Cardiac fibroblast (primary cell): ENCODE data around the gene EXOC6.
"Not testable (repeated sequence)": the region's sequence is repeated elsewhere in the genome, so short reads cannot be mapped to it uniquely, and the experiment has no call there.

Experiments used
- DNase-seq, 2 donors: peaks; one replicate each; pipeline versions ENCODE4 v3.0.0 to v3.0.0-alpha.2; 2010; ENCODE audit warnings: low read depth in 2 of 2
- H3K4me3 ChIP-seq, 2 donors: replicated peaks in 1 of 2; 1 replicate in 1 of 2; 2 replicates in 1 of 2; pipeline ENCODE4 v1.5.1; 2011; ENCODE audit warnings: low read depth in 2 of 2, low read length in 2 of 2, mild to moderate bottlenecking in 2 of 2, moderate library complexity in 1 of 2
- TF ChIP-seq, protein P1 (sequence below): IDR thresholded peaks from one replicate; pipeline ENCODE4 v1.5.1; 2011; ENCODE audit warnings: low read depth, mild to moderate bottlenecking, low read length, inconsistent platforms

The EXOC6 gene

DNA sequence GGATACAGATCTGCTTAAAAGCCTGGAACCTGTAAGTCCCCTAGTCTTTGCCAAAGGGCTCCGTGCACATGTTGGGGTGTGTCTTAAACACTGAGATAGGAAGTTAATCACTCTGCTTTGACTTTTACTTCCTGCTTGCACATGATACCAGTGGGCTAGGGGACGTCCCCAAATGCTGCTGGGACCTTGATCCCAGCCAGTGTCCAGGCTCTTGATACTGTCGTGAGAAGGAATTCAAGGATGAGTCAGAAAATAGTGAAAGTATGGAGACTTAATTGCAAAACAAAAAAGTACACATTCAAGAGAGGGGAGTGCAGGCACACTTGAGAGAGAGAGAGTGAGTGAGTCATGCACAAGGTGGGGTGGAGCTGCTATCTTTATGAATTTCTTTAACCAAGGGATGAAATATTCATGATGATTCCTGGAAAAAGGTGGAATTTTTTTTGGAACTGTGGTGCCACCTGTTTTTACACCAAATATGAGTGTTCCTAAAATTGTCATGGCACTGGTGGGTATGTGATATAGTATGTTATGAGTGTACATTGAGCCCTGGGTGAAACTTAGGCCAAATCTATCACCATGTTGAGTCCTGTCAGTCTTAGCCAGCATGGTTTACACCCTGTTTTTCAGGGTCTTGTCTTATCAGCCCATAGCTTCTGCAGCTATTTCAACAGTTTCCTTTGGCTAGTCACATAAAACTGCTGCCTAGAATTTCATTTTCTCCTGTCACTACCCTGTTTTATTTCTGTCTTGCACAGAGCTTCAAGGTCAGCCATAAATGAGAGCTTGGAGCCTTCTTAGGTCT is 123.9 kb downstream of the EXOC6 start:
- DNase-seq, result peak; percentile 66 to 91
- TF ChIP-seq, protein P1, sequence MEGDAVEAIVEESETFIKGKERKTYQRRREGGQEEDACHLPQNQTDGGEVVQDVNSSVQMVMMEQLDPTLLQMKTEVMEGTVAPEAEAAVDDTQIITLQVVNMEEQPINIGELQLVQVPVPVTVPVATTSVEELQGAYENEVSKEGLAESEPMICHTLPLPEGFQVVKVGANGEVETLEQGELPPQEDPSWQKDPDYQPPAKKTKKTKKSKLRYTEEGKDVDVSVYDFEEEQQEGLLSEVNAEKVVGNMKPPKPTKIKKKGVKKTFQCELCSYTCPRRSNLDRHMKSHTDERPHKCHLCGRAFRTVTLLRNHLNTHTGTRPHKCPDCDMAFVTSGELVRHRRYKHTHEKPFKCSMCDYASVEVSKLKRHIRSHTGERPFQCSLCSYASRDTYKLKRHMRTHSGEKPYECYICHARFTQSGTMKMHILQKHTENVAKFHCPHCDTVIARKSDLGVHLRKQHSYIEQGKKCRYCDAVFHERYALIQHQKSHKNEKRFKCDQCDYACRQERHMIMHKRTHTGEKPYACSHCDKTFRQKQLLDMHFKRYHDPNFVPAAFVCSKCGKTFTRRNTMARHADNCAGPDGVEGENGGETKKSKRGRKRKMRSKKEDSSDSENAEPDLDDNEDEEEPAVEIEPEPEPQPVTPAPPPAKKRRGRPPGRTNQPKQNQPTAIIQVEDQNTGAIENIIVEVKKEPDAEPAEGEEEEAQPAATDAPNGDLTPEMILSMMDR, result no peak
- H3K4me3 ChIP-seq, result no peak overlapping the region

DNA sequence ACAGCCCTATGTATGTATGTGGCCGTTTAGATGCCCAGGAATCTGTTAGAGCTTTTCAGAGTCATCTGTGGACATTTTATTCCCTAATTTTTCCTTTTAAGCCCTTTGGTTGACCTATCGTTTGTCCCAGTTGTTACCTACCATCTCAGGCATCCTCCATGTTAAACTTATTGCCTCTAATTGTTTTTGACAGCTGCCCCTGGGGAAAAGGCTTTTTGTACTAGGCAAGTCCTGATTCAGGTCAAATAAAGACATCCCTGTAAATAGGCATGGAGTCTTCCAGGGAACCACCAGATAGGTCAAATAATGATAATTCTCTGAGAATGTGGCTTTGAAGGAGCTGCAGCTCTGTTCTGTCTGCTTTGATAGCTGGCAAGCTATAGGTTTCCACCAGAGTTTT is 124.6 kb downstream of the EXOC6 start:
- TF ChIP-seq, protein P1, result no peak
- DNase-seq, result no peak
- H3K4me3 ChIP-seq, result no peak overlapping the region

DNA sequence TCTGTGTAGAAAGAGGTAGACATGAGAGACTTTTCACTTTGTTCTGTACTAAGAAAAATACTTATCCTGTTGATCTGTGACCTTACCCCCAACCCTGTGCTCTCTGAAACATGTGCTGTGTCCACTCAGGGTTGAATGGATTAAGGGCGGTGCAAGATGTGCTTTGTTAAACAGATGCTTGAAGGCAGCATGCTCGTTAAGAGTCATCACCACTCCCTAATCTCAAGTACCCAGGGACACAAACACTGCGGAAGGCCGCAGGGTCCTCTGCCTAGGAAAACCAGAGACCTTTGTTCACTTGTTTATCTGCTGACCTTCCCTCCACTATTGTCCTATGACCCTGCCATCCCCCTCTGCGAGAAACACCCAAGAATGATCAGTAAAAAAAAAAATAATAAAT is 128.0 kb downstream of the EXOC6 start:
- H3K4me3 ChIP-seq, DNase-seq: not testable (repeated sequence)

DNA sequence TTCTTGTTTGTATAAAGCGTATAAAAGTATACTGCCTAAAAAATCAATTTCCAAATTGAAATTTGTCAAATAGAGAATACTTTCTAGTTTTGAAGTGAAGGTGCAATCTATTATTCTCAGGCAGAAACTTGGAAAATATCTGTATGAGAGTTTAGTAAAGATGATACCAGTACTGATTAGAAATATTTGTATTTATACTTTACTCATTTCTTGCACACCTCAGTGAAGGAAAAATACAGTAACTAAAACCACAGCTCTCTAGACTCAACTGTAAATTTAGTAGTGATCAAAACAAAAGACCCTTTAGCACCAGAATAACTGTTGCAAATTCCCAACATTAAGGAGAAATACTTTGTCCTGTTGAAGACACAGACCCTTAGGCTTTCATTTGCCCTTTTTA is 140.9 kb downstream of the EXOC6 start:
- TF ChIP-seq, protein P1, result no peak
- no peak for DNase-seq
- no peak overlapping the region for H3K4me3 ChIP-seq

DNA sequence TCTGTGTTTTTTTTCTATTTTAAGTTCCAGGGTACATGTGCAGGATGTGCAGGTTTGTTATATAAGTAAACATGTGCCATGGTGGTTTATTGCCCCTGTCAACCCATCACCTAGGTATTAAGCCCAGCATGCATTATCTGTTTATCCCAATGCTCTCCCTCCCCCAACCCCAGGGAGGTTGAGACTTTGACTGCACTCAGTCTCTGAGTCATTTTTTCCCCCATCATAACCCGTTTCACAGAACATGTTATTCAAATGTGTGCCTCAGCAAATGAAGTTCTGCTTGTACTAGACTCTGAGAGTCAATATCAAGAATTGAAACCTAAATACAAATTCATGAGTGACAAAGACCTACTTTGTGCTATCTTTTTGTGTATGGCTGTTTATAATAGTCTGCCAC is 142.3 kb downstream of the EXOC6 start:
- no peak overlapping the region for H3K4me3 ChIP-seq
- TF ChIP-seq, protein P1, result no peak
- DNase-seq, result peak in 1 of 2 donors; percentile 60

DNA sequence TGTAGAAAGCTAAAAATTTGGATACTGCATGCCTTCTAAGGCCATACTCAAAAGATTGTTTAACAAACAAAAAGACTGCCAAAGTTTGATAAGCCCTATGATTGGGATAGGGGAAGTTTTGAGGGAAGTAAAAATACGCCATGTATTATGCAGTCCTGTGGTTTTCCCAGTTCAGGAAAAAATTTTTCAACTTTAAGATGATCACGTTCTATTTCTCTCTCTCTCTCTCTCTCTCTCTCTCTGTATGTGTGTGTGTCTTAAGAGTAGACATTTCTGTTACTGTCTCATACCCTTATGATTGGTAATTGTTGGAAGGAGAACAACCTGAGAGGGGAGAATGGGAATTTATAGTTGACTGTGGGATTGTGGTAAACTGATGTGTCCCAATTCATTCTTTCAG is 143.2 kb downstream of the EXOC6 start:
- H3K4me3 ChIP-seq, result no peak overlapping the region
- no peak for DNase-seq
- TF ChIP-seq, protein P1, result no peak

DNA sequence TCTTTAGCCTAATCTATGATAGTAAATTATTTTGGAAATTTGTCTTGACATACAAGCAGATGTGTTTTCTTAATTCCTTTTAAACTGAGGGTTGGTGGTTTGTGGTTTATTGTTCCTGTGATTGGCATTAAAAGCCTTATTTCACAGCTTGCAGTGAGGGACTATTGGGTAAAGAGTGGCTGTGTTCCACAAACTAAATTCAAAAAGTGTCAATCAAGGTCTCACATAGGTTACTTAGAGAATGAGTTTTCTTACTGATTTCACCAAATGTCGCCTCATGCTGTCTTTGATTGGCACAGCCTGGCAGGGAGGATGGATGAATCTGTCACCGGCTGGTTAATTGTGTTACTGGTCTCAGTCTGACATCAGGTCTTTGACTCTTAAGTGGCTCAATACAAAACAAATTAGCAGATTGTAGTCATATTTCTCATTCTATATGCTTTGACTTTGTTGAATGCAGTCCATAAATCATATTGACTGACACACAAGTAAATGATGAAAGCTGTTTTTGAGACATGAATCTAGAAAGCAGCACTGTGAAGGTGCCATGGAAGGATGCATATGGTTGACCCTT is 145.5 kb downstream of the EXOC6 start:
- H3K4me3 ChIP-seq, result no peak overlapping the region
- no peak for DNase-seq
- TF ChIP-seq, protein P1, result no peak
